ENCODE results near the gene PRKN. TPM values are rescaled to one million over a fixed set of nuclear protein-coding genes. Genes with fewer than 3 reads are reported as not detected.

The PRKN gene
- total and polyA plus RNA-seq, 2 experiments from 2014 or later, result 0.10 to 0.84 TPM

DNA sequence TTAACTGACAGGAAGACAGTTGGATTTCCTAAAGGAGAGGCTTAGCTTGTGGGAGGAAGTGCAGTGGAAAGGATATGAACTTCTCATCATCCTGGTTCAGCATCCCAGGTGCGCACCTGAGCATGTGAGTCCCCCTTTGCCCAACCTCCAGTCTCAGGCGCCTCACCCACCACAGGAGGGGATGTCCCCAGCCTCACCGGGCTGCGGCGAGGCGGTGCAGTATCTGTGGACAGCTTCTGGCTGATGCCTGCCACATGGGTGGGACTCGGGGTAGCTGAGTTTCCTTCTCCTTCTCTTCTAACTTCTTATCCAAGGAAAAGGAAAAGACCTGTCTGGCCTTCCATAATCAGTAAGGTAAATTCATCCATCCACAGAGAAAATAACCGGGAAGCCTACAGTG lies 914.4 kb downstream of the PRKN start:
- Histone ChIP-seq H4K20me1 (replicated peaks; ENCODE audit: insufficient read depth) (no peaks in the 10 kb centered on the region), H3K36me3 (ENCODE audit: insufficient read depth) (no peaks in the 10 kb centered on the region), H3K27ac (ENCODE audit: low read depth) (no peak overlapping the region), H3K27me3 (ENCODE audit: insufficient read depth) (no peaks in the 10 kb centered on the region), H3K4me2 (no peak overlapping the region), H3K4me1 (ENCODE audit: insufficient read depth) (no peaks in the 10 kb centered on the region), H3F3A (replicated peaks; ENCODE audit: low read depth) (no peaks in the 10 kb centered on the region), H3K9me2 (ENCODE audit: insufficient read depth) (no peaks in the 10 kb centered on the region), H3K4me3 (no peak overlapping the region), H2AFZ (0 out of 2 replicates have a peak overlapping the region, but pooled peaks have one; percentile 14), H3K79me2 (replicated peaks; ENCODE audit: insufficient read depth) (no peaks in the 10 kb centered on the region)
- no peak overlapping the region for H3K4me3 Mint-ChIP-seq
- TF ChIP-seq CTCF (conservative IDR thresholded peaks at IDR 0.05; ENCODE audit: low read depth in 2 of 2), result no peak
- no peak for TF ChIP-seq ZNF331 (CRISPR knock-in tag; IDR thresholded peaks at IDR 0.05; ENCODE audit: low read depth)
- no peak for TF ChIP-seq EZH2phosphoT487 (IDR thresholded peaks at IDR 0.05; ENCODE audit: unreplicated experiment)
- TF ChIP-seq ZNF114 (CRISPR knock-in tag; IDR thresholded peaks at IDR 0.05), result no peak
- TF ChIP-seq, protein P1, sequence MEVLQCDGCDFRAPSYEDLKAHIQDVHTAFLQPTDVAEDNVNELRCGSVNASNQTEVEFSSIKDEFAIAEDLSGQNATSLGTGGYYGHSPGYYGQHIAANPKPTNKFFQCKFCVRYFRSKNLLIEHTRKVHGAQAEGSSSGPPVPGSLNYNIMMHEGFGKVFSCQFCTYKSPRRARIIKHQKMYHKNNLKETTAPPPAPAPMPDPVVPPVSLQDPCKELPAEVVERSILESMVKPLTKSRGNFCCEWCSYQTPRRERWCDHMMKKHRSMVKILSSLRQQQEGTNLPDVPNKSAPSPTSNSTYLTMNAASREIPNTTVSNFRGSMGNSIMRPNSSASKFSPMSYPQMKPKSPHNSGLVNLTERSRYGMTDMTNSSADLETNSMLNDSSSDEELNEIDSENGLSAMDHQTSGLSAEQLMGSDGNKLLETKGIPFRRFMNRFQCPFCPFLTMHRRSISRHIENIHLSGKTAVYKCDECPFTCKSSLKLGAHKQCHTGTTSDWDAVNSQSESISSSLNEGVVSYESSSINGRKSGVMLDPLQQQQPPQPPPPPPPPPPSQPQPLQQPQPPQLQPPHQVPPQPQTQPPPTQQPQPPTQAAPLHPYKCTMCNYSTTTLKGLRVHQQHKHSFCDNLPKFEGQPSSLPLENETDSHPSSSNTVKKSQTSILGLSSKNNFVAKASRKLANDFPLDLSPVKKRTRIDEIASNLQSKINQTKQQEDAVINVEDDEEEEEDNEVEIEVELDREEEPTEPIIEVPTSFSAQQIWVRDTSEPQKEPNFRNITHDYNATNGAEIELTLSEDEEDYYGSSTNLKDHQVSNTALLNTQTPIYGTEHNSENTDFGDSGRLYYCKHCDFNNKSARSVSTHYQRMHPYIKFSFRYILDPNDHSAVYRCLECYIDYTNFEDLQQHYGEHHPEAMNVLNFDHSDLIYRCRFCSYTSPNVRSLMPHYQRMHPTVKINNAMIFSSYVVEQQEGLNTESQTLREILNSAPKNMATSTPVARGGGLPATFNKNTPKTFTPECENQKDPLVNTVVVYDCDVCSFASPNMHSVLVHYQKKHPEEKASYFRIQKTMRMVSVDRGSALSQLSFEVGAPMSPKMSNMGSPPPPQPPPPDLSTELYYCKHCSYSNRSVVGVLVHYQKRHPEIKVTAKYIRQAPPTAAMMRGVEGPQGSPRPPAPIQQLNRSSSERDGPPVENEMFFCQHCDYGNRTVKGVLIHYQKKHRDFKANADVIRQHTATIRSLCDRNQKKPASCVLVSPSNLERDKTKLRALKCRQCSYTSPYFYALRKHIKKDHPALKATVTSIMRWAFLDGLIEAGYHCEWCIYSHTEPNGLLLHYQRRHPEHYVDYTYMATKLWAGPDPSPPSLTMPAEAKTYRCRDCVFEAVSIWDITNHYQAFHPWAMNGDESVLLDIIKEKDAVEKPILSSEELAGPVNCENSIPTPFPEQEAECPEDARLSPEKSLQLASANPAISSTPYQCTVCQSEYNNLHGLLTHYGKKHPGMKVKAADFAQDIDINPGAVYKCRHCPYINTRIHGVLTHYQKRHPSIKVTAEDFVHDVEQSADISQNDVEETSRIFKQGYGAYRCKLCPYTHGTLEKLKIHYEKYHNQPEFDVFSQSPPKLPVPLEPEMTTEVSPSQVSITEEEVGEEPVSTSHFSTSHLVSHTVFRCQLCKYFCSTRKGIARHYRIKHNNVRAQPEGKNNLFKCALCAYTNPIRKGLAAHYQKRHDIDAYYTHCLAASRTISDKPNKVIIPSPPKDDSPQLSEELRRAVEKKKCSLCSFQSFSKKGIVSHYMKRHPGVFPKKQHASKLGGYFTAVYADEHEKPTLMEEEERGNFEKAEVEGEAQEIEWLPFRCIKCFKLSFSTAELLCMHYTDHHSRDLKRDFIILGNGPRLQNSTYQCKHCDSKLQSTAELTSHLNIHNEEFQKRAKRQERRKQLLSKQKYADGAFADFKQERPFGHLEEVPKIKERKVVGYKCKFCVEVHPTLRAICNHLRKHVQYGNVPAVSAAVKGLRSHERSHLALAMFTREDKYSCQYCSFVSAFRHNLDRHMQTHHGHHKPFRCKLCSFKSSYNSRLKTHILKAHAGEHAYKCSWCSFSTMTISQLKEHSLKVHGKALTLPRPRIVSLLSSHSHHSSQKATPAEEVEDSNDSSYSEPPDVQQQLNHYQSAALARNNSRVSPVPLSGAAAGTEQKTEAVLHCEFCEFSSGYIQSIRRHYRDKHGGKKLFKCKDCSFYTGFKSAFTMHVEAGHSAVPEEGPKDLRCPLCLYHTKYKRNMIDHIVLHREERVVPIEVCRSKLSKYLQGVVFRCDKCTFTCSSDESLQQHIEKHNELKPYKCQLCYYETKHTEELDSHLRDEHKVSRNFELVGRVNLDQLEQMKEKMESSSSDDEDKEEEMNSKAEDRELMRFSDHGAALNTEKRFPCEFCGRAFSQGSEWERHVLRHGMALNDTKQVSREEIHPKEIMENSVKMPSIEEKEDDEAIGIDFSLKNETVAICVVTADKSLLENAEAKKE (CRISPR knock-in tag; IDR thresholded peaks at IDR 0.05), result no peak
- TF ChIP-seq ETS1 (IDR thresholded peaks at IDR 0.05), result no peak
- no peak for TF ChIP-seq EZH2 (IDR thresholded peaks at IDR 0.05; ENCODE audit: low read depth, unreplicated experiment)
- no peak for TF ChIP-seq POLR2AphosphoS5 (IDR thresholded peaks at IDR 0.05; ENCODE audit: low read depth)
- no peak for TF ChIP-seq NANOG (IDR thresholded peaks at IDR 0.05; ENCODE audit: borderline replicate concordance)
- TF ChIP-seq CREB1 (CRISPR knock-in tag; IDR thresholded peaks at IDR 0.05; ENCODE audit: low read depth), result no peak
- TF ChIP-seq, protein P2, sequence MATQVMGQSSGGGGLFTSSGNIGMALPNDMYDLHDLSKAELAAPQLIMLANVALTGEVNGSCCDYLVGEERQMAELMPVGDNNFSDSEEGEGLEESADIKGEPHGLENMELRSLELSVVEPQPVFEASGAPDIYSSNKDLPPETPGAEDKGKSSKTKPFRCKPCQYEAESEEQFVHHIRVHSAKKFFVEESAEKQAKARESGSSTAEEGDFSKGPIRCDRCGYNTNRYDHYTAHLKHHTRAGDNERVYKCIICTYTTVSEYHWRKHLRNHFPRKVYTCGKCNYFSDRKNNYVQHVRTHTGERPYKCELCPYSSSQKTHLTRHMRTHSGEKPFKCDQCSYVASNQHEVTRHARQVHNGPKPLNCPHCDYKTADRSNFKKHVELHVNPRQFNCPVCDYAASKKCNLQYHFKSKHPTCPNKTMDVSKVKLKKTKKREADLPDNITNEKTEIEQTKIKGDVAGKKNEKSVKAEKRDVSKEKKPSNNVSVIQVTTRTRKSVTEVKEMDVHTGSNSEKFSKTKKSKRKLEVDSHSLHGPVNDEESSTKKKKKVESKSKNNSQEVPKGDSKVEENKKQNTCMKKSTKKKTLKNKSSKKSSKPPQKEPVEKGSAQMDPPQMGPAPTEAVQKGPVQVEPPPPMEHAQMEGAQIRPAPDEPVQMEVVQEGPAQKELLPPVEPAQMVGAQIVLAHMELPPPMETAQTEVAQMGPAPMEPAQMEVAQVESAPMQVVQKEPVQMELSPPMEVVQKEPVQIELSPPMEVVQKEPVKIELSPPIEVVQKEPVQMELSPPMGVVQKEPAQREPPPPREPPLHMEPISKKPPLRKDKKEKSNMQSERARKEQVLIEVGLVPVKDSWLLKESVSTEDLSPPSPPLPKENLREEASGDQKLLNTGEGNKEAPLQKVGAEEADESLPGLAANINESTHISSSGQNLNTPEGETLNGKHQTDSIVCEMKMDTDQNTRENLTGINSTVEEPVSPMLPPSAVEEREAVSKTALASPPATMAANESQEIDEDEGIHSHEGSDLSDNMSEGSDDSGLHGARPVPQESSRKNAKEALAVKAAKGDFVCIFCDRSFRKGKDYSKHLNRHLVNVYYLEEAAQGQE (IDR thresholded peaks at IDR 0.05; ENCODE audit: unreplicated experiment), result no peak
- no peak for TF ChIP-seq JUNB (IDR thresholded peaks at IDR 0.05; ENCODE audit: unreplicated experiment)
- no peak for TF ChIP-seq STAT1 (IDR thresholded peaks at IDR 0.05; ENCODE audit: unreplicated experiment)
- no peaks in the 10 kb centered on the region for H3K36me3 Mint-ChIP-seq (ENCODE audit: low read depth)
- DNase-seq (ENCODE audit: low spot score) (no peak), ATAC-seq (no peak)
- peaks cover 2% of the 10 kb centered on the region; the same call in 1 of the 3 replicates for H3K9me3 Mint-ChIP-seq
- no peak overlapping the region for H3K27ac Mint-ChIP-seq
- no peaks in the 10 kb centered on the region for H3K27me3 Mint-ChIP-seq (ENCODE audit: insufficient read depth, low read depth, poor library complexity)
- no peaks in the 10 kb centered on the region for H3K4me1 Mint-ChIP-seq

Measured in GM23338 (cell line).